GM04503 (cell line): ENCODE data around the gene POMC.
"Not testable (repeated sequence)": the region's sequence is repeated elsewhere in the genome, so short reads cannot be mapped to it uniquely, and the experiment has no call there.

Source experiments
- DNase-seq: peaks from one replicate; pipeline ENCODE4 v3.0.0-alpha.2; 2012; ENCODE audit warnings: low read depth

Gene POMC

GRCh38 chr2:25132299-25132635 lies 36.1 kb downstream of the POMC start:
- DNase-seq = no peak

- no peak for DNase-seq
Observed at GRCh38 chr2:25131567-25132298, 36.6 kb downstream of the POMC start.

GRCh38 chr2:25131253-25131566 lies 37.2 kb downstream of the POMC start:
- no peak for DNase-seq

- DNase-seq = no peak
Observed at GRCh38 chr2:25129901-25130520, 38.4 kb downstream of the POMC start.

GRCh38 chr2:25127646-25128045 lies 40.7 kb downstream of the POMC start:
- no peak for DNase-seq

GRCh38 chr2:25127071-25127470 lies 41.3 kb downstream of the POMC start:
- DNase-seq = not testable (repeated sequence)

GRCh38 chr2:25125976-25126375 lies 42.4 kb downstream of the POMC start:
- no peak for DNase-seq

GRCh38 chr2:25125189-25125588 lies 43.2 kb downstream of the POMC start:
- no peak for DNase-seq

- no peak for DNase-seq
Observed at GRCh38 chr2:25123682-25124081, 44.7 kb downstream of the POMC start.

- no peak for DNase-seq
Observed at GRCh38 chr2:25122367-25122766, 46.0 kb downstream of the POMC start.

GRCh38 chr2:25119263-25119662 lies 49.1 kb downstream of the POMC start:
- no peak for DNase-seq

GRCh38 chr2:25116956-25117355 lies 51.4 kb downstream of the POMC start:
- DNase-seq = no peak

- DNase-seq = no peak
Observed at GRCh38 chr2:25115902-25116301, 52.5 kb downstream of the POMC start.

- no peak for DNase-seq
Observed at GRCh38 chr2:25115249-25115883, 53.0 kb downstream of the POMC start.

- no peak for DNase-seq
Observed at GRCh38 chr2:25112113-25112512, 56.3 kb downstream of the POMC start.
